ENCODE results near the gene GPATCH1. TPM values are rescaled to one million over a fixed set of nuclear protein-coding genes. Genes with fewer than 3 reads are reported as not detected.

GPATCH1 gene
- polyA plus RNA-seq, 1 donor from 2014 or later, result 11.5 TPM

- H3K4me2 ChIP-seq (ENCODE audit: low read length), result no peak overlapping the region
- H3K27me3 ChIP-seq (ENCODE audit: insufficient read depth, low read depth, low read length), result peaks cover 24% of the 10 kb centered on the region
- H3K9me3 ChIP-seq (ENCODE audit: low read length), result no peaks in the 10 kb centered on the region
- no peaks in the 10 kb centered on the region for H3K9me2 ChIP-seq (ENCODE audit: insufficient read depth, low read length)
- H3K79me2 ChIP-seq (replicated peaks; ENCODE audit: insufficient read depth, low read length), result no peaks in the 10 kb centered on the region
- H3K9ac ChIP-seq (ENCODE audit: low read length), result no peak overlapping the region
- no peak overlapping the region for H2AFZ ChIP-seq (ENCODE audit: low read depth, low read length)
- no peaks in the 10 kb centered on the region for H4K20me1 ChIP-seq (ENCODE audit: insufficient read depth)
- no peak overlapping the region for H3K4me3 ChIP-seq (ENCODE audit: low read length)
- no peaks in the 10 kb centered on the region for H3F3A ChIP-seq (ENCODE audit: insufficient read depth, low read length, poor library complexity, severe bottlenecking)
- H3K36me3 ChIP-seq (ENCODE audit: insufficient read depth, low read length), result no peaks in the 10 kb centered on the region
- no peak for TF ChIP-seq EP300 (conservative IDR thresholded peaks at IDR 0.05; ENCODE audit: poor library complexity, severe bottlenecking)
- no peak for TF ChIP-seq TAF1 (IDR thresholded peaks at IDR 0.05; ENCODE audit: low read depth)
- TF ChIP-seq, protein P1, sequence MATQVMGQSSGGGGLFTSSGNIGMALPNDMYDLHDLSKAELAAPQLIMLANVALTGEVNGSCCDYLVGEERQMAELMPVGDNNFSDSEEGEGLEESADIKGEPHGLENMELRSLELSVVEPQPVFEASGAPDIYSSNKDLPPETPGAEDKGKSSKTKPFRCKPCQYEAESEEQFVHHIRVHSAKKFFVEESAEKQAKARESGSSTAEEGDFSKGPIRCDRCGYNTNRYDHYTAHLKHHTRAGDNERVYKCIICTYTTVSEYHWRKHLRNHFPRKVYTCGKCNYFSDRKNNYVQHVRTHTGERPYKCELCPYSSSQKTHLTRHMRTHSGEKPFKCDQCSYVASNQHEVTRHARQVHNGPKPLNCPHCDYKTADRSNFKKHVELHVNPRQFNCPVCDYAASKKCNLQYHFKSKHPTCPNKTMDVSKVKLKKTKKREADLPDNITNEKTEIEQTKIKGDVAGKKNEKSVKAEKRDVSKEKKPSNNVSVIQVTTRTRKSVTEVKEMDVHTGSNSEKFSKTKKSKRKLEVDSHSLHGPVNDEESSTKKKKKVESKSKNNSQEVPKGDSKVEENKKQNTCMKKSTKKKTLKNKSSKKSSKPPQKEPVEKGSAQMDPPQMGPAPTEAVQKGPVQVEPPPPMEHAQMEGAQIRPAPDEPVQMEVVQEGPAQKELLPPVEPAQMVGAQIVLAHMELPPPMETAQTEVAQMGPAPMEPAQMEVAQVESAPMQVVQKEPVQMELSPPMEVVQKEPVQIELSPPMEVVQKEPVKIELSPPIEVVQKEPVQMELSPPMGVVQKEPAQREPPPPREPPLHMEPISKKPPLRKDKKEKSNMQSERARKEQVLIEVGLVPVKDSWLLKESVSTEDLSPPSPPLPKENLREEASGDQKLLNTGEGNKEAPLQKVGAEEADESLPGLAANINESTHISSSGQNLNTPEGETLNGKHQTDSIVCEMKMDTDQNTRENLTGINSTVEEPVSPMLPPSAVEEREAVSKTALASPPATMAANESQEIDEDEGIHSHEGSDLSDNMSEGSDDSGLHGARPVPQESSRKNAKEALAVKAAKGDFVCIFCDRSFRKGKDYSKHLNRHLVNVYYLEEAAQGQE (IDR thresholded peaks at IDR 0.05; ENCODE audit: borderline replicate concordance), result no peak
- TF ChIP-seq MXI1 (conservative IDR thresholded peaks at IDR 0.05; ENCODE audit: poor library complexity, severe bottlenecking), result no peak
- TF ChIP-seq RAD21 (conservative IDR thresholded peaks at IDR 0.05), result no peak
- TF ChIP-seq POLR2AphosphoS5 (IDR thresholded peaks at IDR 0.05), result no peak
- no peak for TF ChIP-seq EZH2 (IDR thresholded peaks at IDR 0.05; ENCODE audit: borderline replicate concordance, insufficient read depth, low read length, poor library complexity, severe bottlenecking)
- H3K27ac ChIP-seq (ENCODE audit: low read length), result no peak overlapping the region
Measured at GRCh38 chr19:33060586-33060985, 20.4 kb upstream of the GPATCH1 start.

- no peak overlapping the region for H3K4me3 ChIP-seq (ENCODE audit: low read length)
- H2AFZ ChIP-seq (ENCODE audit: low read depth, low read length), result no peak overlapping the region
Measured at GRCh38 chr19:33062902-33063301, 18.1 kb upstream of the GPATCH1 start.

More at GRCh38 chr19:33062902-33063301, 18.1 kb upstream of the GPATCH1 start:
- Histone ChIP-seq H3K9me2 (ENCODE audit: insufficient read depth, low read length) (no peaks in the 10 kb centered on the region), H3K9me3 (ENCODE audit: low read length) (no peaks in the 10 kb centered on the region), H4K20me1 (ENCODE audit: insufficient read depth) (no peaks in the 10 kb centered on the region), H3K9ac (ENCODE audit: low read length) (no peak overlapping the region), H3K27ac (ENCODE audit: low read length) (no peak overlapping the region), H3K79me2 (replicated peaks; ENCODE audit: insufficient read depth, low read length) (no peaks in the 10 kb centered on the region), H3F3A (ENCODE audit: insufficient read depth, low read length, poor library complexity, severe bottlenecking) (no peaks in the 10 kb centered on the region), H3K27me3 (ENCODE audit: insufficient read depth, low read depth, low read length) (peaks cover 24% of the 10 kb centered on the region), H3K4me2 (ENCODE audit: low read length) (no peak overlapping the region), H3K36me3 (ENCODE audit: insufficient read depth, low read length) (no peaks in the 10 kb centered on the region)
- no peak for TF ChIP-seq RAD21 (conservative IDR thresholded peaks at IDR 0.05)
- no peak for TF ChIP-seq EP300 (conservative IDR thresholded peaks at IDR 0.05; ENCODE audit: poor library complexity, severe bottlenecking)
- TF ChIP-seq SMC3 (conservative IDR thresholded peaks at IDR 0.05; ENCODE audit: poor library complexity), result no peak
- TF ChIP-seq TAF1 (IDR thresholded peaks at IDR 0.05; ENCODE audit: low read depth), result no peak
- TF ChIP-seq, protein P1 (IDR thresholded peaks at IDR 0.05; ENCODE audit: borderline replicate concordance), result no peak
- no peak for TF ChIP-seq POLR2AphosphoS5 (IDR thresholded peaks at IDR 0.05)
- TF ChIP-seq MXI1 (conservative IDR thresholded peaks at IDR 0.05; ENCODE audit: poor library complexity, severe bottlenecking), result no peak
- no peak for TF ChIP-seq EZH2 (IDR thresholded peaks at IDR 0.05; ENCODE audit: borderline replicate concordance, insufficient read depth, low read length, poor library complexity, severe bottlenecking)
- TF ChIP-seq, protein P2, sequence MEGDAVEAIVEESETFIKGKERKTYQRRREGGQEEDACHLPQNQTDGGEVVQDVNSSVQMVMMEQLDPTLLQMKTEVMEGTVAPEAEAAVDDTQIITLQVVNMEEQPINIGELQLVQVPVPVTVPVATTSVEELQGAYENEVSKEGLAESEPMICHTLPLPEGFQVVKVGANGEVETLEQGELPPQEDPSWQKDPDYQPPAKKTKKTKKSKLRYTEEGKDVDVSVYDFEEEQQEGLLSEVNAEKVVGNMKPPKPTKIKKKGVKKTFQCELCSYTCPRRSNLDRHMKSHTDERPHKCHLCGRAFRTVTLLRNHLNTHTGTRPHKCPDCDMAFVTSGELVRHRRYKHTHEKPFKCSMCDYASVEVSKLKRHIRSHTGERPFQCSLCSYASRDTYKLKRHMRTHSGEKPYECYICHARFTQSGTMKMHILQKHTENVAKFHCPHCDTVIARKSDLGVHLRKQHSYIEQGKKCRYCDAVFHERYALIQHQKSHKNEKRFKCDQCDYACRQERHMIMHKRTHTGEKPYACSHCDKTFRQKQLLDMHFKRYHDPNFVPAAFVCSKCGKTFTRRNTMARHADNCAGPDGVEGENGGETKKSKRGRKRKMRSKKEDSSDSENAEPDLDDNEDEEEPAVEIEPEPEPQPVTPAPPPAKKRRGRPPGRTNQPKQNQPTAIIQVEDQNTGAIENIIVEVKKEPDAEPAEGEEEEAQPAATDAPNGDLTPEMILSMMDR (IDR thresholded peaks at IDR 0.05; ENCODE audit: poor library complexity, severe bottlenecking), result no peak
